ENCODE measurements around the gene ZMYM3.

Gene ZMYM3

DNA sequence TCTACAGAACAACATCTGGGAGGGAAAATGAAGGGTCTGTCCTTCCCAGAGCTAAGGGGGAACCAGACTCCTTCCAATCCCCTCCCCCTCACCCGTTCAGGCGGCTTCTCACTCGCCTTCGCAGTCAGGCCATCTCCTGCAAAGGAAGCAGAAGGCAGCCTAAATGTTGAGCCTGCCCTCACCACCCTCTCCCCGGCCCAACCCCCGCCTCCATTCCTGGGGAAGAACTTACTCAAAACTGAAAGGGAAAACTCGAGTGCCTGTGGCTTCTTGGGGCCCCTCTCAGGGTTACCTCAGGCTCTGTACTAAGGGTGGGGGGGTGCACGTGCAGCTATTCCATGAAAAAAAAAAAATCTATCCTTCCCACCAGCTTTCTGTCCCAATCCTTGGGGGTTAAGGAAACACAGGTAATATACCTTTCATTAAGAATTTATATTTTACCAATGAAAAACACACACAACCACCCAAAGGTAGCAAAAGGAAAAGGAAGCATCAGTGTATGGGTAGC lies 2.4 kb downstream of the ZMYM3 start:
- Histone ChIP-seq H3K27me3 (ENCODE audit: control insufficient read depth, insufficient read depth, low read length) (no peaks in the 10 kb centered on the region), H3K4me1 (ENCODE audit: control insufficient read depth, insufficient read depth, low read length) (peaks cover 11% of the 10 kb centered on the region), H3K9ac (ENCODE audit: low read depth, low read length) (no peak overlapping the region), H3K9me3 (replicated peaks; ENCODE audit: low read length) (no peaks in the 10 kb centered on the region), H3K4me3 (ENCODE audit: low read length) (no peak overlapping the region), H3K4me2 (ENCODE audit: low read length) (no peak overlapping the region), H3K36me3 (ENCODE audit: insufficient read depth, low read length) (peaks cover 8% of the 10 kb centered on the region)

DNA sequence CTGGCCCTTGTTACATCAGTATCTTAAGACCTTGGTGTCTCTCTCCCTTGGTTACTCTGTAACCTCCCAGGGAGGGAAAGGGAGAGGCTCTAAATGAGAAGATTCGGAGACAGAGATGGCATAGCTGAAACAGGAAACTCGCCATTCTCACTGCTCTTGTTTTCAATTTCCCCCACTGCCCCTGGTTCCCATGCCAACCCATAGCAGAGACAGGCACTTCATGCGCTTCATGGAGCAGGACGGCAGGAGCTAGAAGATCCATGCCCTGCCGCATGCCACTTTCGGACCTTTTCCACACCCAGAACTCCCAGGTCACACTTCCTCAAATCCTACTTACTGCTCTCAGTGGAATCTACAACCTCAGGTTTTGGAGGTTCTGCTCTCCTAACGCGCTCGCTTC lies 3.1 kb downstream of the ZMYM3 start:
- no peak overlapping the region for H3K9ac ChIP-seq (ENCODE audit: low read depth, low read length)

DNA sequence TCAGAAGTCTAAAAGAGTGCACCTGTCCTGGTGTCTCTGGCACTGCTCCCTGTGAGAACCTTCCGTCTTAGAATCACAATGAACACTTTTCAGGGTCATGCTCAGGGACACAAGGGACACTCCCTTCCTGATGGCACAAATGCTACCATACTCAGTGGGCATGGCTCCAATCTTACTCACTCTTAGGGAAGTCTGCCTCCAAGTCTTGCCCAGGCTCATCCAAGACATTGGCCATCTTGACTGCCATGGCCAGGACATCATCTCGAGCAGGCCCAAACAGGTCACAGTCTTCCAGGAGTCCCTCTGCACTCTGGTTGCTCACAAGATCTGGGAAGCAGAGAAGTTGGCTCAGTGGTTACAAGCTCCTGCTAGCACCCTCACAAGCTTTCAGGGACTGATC lies 8.8 kb downstream of the ZMYM3 start:
- peaks cover 19% of the 10 kb centered on the region for H3K36me3 ChIP-seq (ENCODE audit: insufficient read depth, low read length)
- H3K4me3 ChIP-seq (ENCODE audit: low read length): no peak overlapping the region
- H3K27me3 ChIP-seq (ENCODE audit: control insufficient read depth, insufficient read depth, low read length): no peaks in the 10 kb centered on the region

More for the DNA sequence above, 3.1 kb downstream of the ZMYM3 start:
- no peak overlapping the region for H3K4me2 ChIP-seq (ENCODE audit: low read length)
- H3K36me3 ChIP-seq (ENCODE audit: insufficient read depth, low read length): peaks cover 8% of the 10 kb centered on the region
- H3K4me1 ChIP-seq (ENCODE audit: control insufficient read depth, insufficient read depth, low read length): peaks cover 11% of the 10 kb centered on the region
- no peak overlapping the region for H3K4me3 ChIP-seq (ENCODE audit: low read length)
- H3K27me3 ChIP-seq (ENCODE audit: control insufficient read depth, insufficient read depth, low read length): no peaks in the 10 kb centered on the region
- H3K9me3 ChIP-seq (replicated peaks; ENCODE audit: low read length): no peaks in the 10 kb centered on the region

DNA sequence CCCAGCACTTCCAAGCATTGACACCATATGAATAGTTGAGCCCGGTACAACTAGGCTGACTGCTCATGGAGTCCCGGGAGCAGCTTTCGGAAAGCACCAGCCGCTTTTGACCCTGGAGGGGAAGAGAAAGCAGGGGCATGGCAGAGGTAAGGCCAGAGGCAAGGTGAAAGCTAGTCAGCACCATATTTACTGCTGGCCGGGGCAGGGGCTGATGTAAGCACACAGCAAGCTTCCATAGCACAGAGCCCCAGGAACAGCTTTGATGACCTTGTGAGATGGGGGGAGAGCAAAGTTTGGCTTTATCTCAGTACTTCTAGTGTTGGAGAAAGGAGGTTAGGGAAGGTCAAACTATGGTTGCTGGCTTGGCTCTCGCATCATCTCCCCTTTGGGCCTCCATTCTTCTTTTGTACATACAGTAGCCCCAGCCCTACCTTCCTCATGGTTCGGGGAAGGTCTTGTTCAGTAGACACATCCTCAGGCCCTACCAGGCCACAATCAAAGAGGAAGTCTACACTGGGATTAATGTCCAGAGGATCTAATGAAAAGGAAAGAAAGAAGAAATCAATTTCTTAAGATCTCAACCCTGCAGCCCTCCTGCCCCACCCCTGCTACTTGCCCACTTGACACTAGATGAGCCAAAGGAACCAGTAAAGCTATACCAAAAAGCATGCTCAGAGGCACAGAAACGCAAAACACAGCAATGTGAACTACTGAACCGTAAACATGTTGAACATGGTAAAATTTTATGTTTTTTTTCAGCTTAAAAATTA lies 9.4 kb downstream of the ZMYM3 start:
- H3K36me3 ChIP-seq (ENCODE audit: insufficient read depth, low read length): peaks cover 19% of the 10 kb centered on the region
- H3K4me1 ChIP-seq (ENCODE audit: control insufficient read depth, insufficient read depth, low read length): no peaks in the 10 kb centered on the region
- no peak overlapping the region for H3K4me3 ChIP-seq (ENCODE audit: low read length)
- H3K9ac ChIP-seq (ENCODE audit: low read depth, low read length): no peak overlapping the region
- no peak overlapping the region for H3K4me2 ChIP-seq (ENCODE audit: low read length)
- no peaks in the 10 kb centered on the region for H3K27me3 ChIP-seq (ENCODE audit: control insufficient read depth, insufficient read depth, low read length)
- no peaks in the 10 kb centered on the region for H3K9me3 ChIP-seq (replicated peaks; ENCODE audit: low read length)

More for the DNA sequence above, 8.8 kb downstream of the ZMYM3 start:
- H3K4me1 ChIP-seq (ENCODE audit: control insufficient read depth, insufficient read depth, low read length): no peaks in the 10 kb centered on the region
- no peak overlapping the region for H3K9ac ChIP-seq (ENCODE audit: low read depth, low read length)
- H3K9me3 ChIP-seq (replicated peaks; ENCODE audit: low read length): no peaks in the 10 kb centered on the region
- H3K4me2 ChIP-seq (ENCODE audit: low read length): no peak overlapping the region

DNA sequence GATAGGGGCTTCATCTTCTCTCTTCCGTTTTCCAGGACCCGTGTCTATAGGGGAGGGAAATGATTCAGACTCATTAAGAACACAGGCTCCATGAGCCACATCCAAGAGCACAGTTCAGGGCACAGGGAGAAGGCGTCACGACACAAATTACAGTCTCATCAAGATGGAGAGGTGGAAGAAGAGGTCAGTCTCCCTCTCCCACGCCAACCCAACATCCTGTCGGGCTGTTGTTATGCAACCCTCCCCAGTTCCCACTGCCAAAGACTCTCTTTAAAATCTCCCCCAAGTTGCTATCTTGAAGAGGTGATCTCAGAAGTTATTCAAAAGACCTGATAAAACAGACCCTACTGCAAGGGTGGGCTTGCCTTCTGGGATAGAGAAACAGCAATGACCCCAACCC lies 12.6 kb downstream of the ZMYM3 start:
- Histone ChIP-seq H3K9ac (ENCODE audit: low read depth, low read length) (no peak overlapping the region), H3K27me3 (ENCODE audit: control insufficient read depth, insufficient read depth, low read length) (no peaks in the 10 kb centered on the region), H3K4me3 (ENCODE audit: low read length) (no peak overlapping the region), H3K4me2 (ENCODE audit: low read length) (no peak overlapping the region), H3K36me3 (ENCODE audit: insufficient read depth, low read length) (peaks cover 10% of the 10 kb centered on the region), H3K9me3 (replicated peaks; ENCODE audit: low read length) (no peaks in the 10 kb centered on the region), H3K4me1 (ENCODE audit: control insufficient read depth, insufficient read depth, low read length) (no peaks in the 10 kb centered on the region)

DNA sequence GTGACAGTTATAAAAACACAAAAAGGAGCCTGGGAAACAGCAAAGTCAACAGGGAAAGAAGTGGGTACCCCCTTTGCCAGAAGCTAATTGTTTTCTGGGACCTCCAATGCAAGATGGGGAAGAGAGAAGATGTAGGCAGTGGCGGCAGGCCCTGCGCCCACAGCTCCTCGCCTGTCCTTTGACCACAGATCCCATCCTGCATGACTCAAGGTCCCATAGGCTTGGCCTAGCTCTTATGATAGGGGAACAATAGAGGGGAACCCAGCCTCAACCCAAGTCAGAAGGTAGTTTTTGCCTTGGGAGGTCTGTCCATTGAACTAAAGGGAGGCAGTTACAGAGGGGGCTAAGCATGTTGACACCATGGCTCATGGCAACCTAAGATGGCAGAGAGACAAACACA lies 14.2 kb downstream of the ZMYM3 start:
- Histone ChIP-seq H3K9ac (ENCODE audit: low read depth, low read length) (no peak overlapping the region), H3K4me2 (ENCODE audit: low read length) (no peak overlapping the region), H3K4me3 (ENCODE audit: low read length) (no peak overlapping the region), H3K36me3 (ENCODE audit: insufficient read depth, low read length) (peaks cover 9% of the 10 kb centered on the region), H3K4me1 (ENCODE audit: control insufficient read depth, insufficient read depth, low read length) (no peaks in the 10 kb centered on the region), H3K9me3 (replicated peaks; ENCODE audit: low read length) (no peaks in the 10 kb centered on the region), H3K27me3 (ENCODE audit: control insufficient read depth, insufficient read depth, low read length) (no peaks in the 10 kb centered on the region)

DNA sequence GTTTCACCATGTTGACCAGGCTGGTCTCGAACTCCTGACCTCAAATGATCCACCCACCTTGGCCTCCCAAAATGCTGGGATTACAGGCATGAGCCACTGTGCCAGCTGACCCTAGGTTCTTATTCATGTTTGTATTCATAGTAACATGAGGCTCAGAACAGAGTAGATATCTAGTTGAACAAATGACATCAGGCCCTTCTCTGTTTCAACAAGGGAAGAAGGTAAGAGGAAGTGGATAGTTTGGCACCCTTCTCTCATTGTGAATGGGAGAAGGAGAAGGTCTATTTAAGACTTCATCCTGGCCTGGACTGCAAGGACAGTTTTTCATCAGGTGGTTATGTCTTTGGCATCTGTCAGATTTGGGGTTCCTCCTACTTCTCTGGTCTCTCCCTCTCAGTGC lies 17.1 kb downstream of the ZMYM3 start:
- Histone ChIP-seq H3K36me3 (ENCODE audit: insufficient read depth, low read length) (no peaks in the 10 kb centered on the region), H3K4me3 (ENCODE audit: low read length) (no peak overlapping the region), H3K4me1 (ENCODE audit: control insufficient read depth, insufficient read depth, low read length) (no peaks in the 10 kb centered on the region), H3K4me2 (ENCODE audit: low read length) (no peak overlapping the region), H3K9ac (ENCODE audit: low read depth, low read length) (no peak overlapping the region), H3K9me3 (replicated peaks; ENCODE audit: low read length) (no peaks in the 10 kb centered on the region), H3K27me3 (ENCODE audit: control insufficient read depth, insufficient read depth, low read length) (no peaks in the 10 kb centered on the region)

DNA sequence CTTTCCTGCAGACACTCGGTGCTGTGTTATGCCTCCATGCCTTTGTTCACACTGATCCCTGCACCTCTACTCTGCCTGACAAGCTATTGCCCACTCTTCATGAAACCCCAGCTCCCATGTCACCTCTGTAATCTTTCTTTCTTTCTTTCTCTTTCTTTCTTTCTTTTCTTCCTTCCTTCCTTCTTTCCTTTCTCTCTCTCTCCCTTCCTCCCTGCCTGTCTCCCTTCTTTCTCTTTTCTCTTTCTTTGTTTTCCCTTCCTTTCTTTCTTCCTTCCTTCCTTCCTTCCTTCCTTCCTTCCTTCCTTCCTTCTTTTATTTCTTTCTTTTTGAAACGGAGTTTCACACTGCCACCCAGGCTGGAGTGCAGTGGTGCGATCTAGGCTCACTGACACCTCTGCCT lies 18.5 kb downstream of the ZMYM3 start:
- no peak overlapping the region for H3K9ac ChIP-seq (ENCODE audit: low read depth, low read length)
- no peak overlapping the region for H3K4me3 ChIP-seq (ENCODE audit: low read length)
- H3K36me3 ChIP-seq (ENCODE audit: insufficient read depth, low read length): no peaks in the 10 kb centered on the region
- no peaks in the 10 kb centered on the region for H3K9me3 ChIP-seq (replicated peaks; ENCODE audit: low read length)
- no peaks in the 10 kb centered on the region for H3K4me1 ChIP-seq (ENCODE audit: control insufficient read depth, insufficient read depth, low read length)
- no peak overlapping the region for H3K4me2 ChIP-seq (ENCODE audit: low read length)
- no peaks in the 10 kb centered on the region for H3K27me3 ChIP-seq (ENCODE audit: control insufficient read depth, insufficient read depth, low read length)

DNA sequence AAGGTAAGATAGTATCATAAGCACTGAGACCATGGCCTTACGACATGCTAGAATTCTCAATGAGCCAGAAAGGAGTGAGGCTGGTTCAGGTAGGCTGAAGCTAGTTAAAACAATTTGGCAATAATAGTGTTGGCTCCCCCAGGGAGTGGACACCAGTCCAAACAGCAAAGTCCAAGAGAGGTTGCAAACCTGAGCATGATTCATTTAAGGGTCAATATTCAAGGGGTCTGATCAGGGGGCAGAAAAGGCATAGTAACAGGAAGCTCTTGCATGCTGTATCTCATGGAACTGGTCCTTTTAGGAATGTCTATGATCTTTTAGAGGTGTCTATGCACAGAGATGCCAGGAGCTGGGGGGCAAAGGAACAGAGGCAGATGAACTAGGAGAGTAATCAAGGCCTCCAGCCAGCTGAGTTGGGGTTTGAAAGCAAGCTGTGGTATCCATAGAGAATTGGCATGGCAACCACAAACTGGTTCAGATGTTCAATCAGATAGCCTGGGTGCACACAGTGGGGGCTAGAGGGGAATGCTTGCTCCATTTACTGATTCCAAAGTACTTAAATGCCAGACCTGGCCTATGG lies 25.8 kb downstream of the ZMYM3 start:
- Histone ChIP-seq H3K9ac (ENCODE audit: low read depth, low read length) (no peak overlapping the region), H3K4me3 (ENCODE audit: low read length) (no peak overlapping the region), H3K36me3 (ENCODE audit: insufficient read depth, low read length) (no peaks in the 10 kb centered on the region), H3K4me2 (ENCODE audit: low read length) (no peak overlapping the region), H3K4me1 (ENCODE audit: control insufficient read depth, insufficient read depth, low read length) (no peaks in the 10 kb centered on the region), H3K27me3 (ENCODE audit: control insufficient read depth, insufficient read depth, low read length) (peaks cover 22% of the 10 kb centered on the region), H3K9me3 (replicated peaks; ENCODE audit: low read length) (no peaks in the 10 kb centered on the region)

DNA sequence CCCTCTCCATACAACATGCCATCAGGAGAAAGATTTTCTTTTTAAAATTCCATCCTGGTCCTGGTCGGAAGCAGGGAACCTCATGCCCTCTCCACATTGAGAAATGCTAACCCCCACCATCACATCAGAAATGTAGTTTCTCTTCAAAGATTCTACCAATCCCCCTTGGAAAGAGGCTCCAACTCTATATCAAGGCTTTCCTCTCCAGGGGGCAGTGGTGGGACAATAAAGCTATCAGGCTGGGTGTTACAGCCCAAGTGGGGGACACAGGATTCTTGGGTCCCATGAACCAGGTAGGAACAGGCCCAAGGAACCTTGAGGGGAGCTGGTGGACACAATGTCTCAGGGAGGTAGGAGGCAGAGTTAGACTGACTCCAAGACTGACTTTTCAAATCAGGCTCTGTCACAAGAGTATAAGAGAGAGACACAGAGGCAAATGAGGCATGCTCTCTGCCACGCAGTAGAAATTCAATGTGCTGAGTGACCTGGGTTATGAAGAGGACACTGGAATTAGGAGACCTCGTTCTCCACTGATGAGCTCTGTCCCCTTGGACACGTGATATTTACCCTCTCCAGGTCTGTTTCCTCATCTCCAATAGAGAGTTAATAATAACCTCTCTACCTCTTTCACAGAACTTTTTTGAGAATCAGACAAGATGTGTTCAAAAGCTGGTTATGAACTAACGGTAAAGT lies 26.4 kb downstream of the ZMYM3 start:
- Histone ChIP-seq H3K27me3 (ENCODE audit: control insufficient read depth, insufficient read depth, low read length) (peaks cover 24% of the 10 kb centered on the region), H3K9ac (ENCODE audit: low read depth, low read length) (no peak overlapping the region), H3K9me3 (replicated peaks; ENCODE audit: low read length) (no peaks in the 10 kb centered on the region), H3K4me2 (ENCODE audit: low read length) (no peak overlapping the region), H3K36me3 (ENCODE audit: insufficient read depth, low read length) (no peaks in the 10 kb centered on the region), H3K4me1 (ENCODE audit: control insufficient read depth, insufficient read depth, low read length) (no peaks in the 10 kb centered on the region), H3K4me3 (ENCODE audit: low read length) (no peak overlapping the region)

DNA sequence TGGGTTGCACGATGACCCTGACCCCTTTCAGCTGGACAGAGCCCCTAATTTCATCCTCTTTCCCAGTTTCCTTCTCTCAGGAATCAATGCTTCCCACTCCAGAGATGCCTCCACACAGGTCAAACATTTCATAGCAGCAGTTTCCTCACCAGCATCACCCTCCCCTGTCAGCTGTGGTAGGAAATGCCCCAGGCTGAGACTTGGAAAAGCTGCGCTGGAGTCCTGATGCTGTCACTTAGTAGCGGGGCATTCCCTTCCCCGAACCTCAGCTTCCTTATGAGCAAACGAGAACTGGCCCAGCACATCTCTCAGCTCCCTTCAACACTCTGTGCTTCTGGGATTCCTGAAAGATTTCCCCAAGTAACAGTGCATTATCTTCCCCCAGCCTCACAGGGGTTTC lies 28.3 kb downstream of the ZMYM3 start:
- H3K4me1 ChIP-seq (ENCODE audit: control insufficient read depth, insufficient read depth, low read length): no peaks in the 10 kb centered on the region
- H3K4me2 ChIP-seq (ENCODE audit: low read length): no peak overlapping the region
- no peaks in the 10 kb centered on the region for H3K9me3 ChIP-seq (replicated peaks; ENCODE audit: low read length)
- H3K4me3 ChIP-seq (ENCODE audit: low read length): no peak overlapping the region
- no peaks in the 10 kb centered on the region for H3K36me3 ChIP-seq (ENCODE audit: insufficient read depth, low read length)
- H3K9ac ChIP-seq (ENCODE audit: low read depth, low read length): no peak overlapping the region
- H3K27me3 ChIP-seq (ENCODE audit: control insufficient read depth, insufficient read depth, low read length): peaks cover 24% of the 10 kb centered on the region
